Ishikawa (cell line): Measurements from ENCODE around the gene METTL23.

ENCODE experiments used
- CEBPB ChIP-seq: IDR thresholded peaks from 2 replicates; pipeline ENCODE4 v1.6.1; 2012
- CREB1 ChIP-seq: IDR thresholded peaks from 2 replicates; pipeline ENCODE4 v1.6.1; 2012; ENCODE audit warnings: low read depth
- EGR1 ChIP-seq: IDR thresholded peaks from 2 replicates; pipeline ENCODE4 v1.6.1; 2012
- MAX ChIP-seq: IDR thresholded peaks from 2 replicates; pipeline ENCODE4 v1.6.1; 2012
- NFIC ChIP-seq: IDR thresholded peaks from 2 replicates; pipeline ENCODE4 v1.6.1; 2012
- RAD21 ChIP-seq: IDR thresholded peaks from 2 replicates; pipeline ENCODE4 v1.6.1; 2012; ENCODE audit warnings: low read depth
- REST ChIP-seq: IDR thresholded peaks from 2 replicates; pipeline ENCODE4 v1.6.1; 2012; ENCODE audit warnings: low read depth, mild to moderate bottlenecking
- TAF1 ChIP-seq: IDR thresholded peaks from 2 replicates; pipeline ENCODE4 v1.6.1; 2012; ENCODE audit warnings: low read depth, mild to moderate bottlenecking
- TCF12 ChIP-seq: IDR thresholded peaks from 2 replicates; pipeline ENCODE4 v1.6.1; 2012; ENCODE audit warnings: low read depth
- USF1 ChIP-seq: IDR thresholded peaks from 2 replicates; pipeline ENCODE4 v1.6.1; 2012
- YY1 ChIP-seq: IDR thresholded peaks from 2 replicates; pipeline ENCODE4 v1.6.1; 2012; ENCODE audit warnings: low read depth
- ZBTB7A ChIP-seq: IDR thresholded peaks from 2 replicates; pipeline ENCODE4 v1.6.1; 2012; ENCODE audit warnings: low read depth

Gene METTL23

GRCh38 chr17:76781056-76781982 is 54.7 kb downstream of the METTL23 start:
- TF ChIP-seq NFIC (no peak), REST (no peak), MAX (no peak), ZBTB7A (no peak), CEBPB (no peak), TCF12 (no peak)

- TF ChIP-seq TAF1 (no peak), USF1 (no peak), TCF12 (no peak), RAD21 (no peak), ZBTB7A (no peak), REST (no peak), YY1 (no peak), NFIC (no peak), EGR1 (no peak), CEBPB (no peak), CREB1 (no peak)
These were observed 56.5 kb downstream of the METTL23 start for GRCh38 chr17:76783146-76783545.
